COLO829 (cell line): Measurements from ENCODE around the gene NOL6.

ENCODE experiments used
- DNase-seq: peaks from one replicate; pipeline ENCODE4 v3.0.0; 2012; ENCODE audit warnings: low spot score

The NOL6 gene

GRCh38 chr9:33453999-33454660, 19.6 kb downstream of the NOL6 start:
- DNase-seq = no peak

GRCh38 chr9:33453286-33453860, 20.4 kb downstream of the NOL6 start:
- no peak for DNase-seq

- DNase-seq = peak; percentile 87
Observed at GRCh38 chr9:33452828-33453271, 20.9 kb downstream of the NOL6 start.

GRCh38 chr9:33450621-33451146, 23.0 kb downstream of the NOL6 start:
- DNase-seq = no peak

GRCh38 chr9:33449715-33450114, 24.0 kb downstream of the NOL6 start:
- no peak for DNase-seq

- DNase-seq = no peak
Observed at GRCh38 chr9:33447799-33448553, 25.7 kb downstream of the NOL6 start.

GRCh38 chr9:33446946-33447798, 26.6 kb downstream of the NOL6 start, which contains the start of gene AQP3:
AQP3 (minus strand) TSS chr9:33447593; CDS start chr9:33447530, 63 bp downstream.
- peak; percentile 59 for DNase-seq

GRCh38 chr9:33446240-33446945, 27.3 kb downstream of the NOL6 start:
- DNase-seq = no peak

- DNase-seq = no peak
Observed at GRCh38 chr9:33445389-33446239, 28.1 kb downstream of the NOL6 start.

GRCh38 chr9:33443464-33444154, 30.1 kb downstream of the NOL6 start:
- no peak for DNase-seq

- no peak for DNase-seq
Observed at GRCh38 chr9:33443047-33443446, 30.7 kb downstream of the NOL6 start.

GRCh38 chr9:33442125-33442524, 31.6 kb downstream of the NOL6 start:
- DNase-seq = no peak

- DNase-seq = no peak
Observed at GRCh38 chr9:33440609-33441008, 33.1 kb downstream of the NOL6 start.

GRCh38 chr9:33440204-33440603, 33.5 kb downstream of the NOL6 start:
- DNase-seq = no peak

GRCh38 chr9:33439731-33440130, 34.0 kb downstream of the NOL6 start:
- DNase-seq = no peak

- no peak for DNase-seq
Observed at GRCh38 chr9:33438926-33439680, 34.6 kb downstream of the NOL6 start.

- no peak for DNase-seq
Observed at GRCh38 chr9:33437898-33438297, 35.8 kb downstream of the NOL6 start.

GRCh38 chr9:33437205-33437604, 36.5 kb downstream of the NOL6 start:
- no peak for DNase-seq

GRCh38 chr9:33436445-33436844, 37.3 kb downstream of the NOL6 start:
- no peak for DNase-seq
